Gastrocnemius medialis (tissue), 4 donors: Measurements from ENCODE around the gene TDRD5. TPM values are rescaled to one million over a fixed set of nuclear protein-coding genes. Genes with fewer than 3 reads are reported as not detected.

ENCODE experiments used
- total RNA-seq, 4 donors: library from RNA; depleted of rRNA; stranded (reverse); fragments of >200 nt; gene quantifications; one replicate each; pipeline versions ENCODE4 v1.1.0 to v1.2.3, GENCODE V29; 2016

TDRD5 gene
- total RNA-seq, 4 donors from 2014 or later: not detected

Other genes starting within 250 kb of the TDRD5 start
- not detected for gene AXDND1, start 225.9 kb upstream of the TDRD5 start, total RNA-seq
- not detected for gene NPHS2, start 15.9 kb upstream of the TDRD5 start, total RNA-seq
- under 1 TPM in 1 of 4 donors, not detected in 3; 0.16 TPM for gene FAM163A, start 151.5 kb downstream of the TDRD5 start, total RNA-seq